K562 (cell line): Measurements from ENCODE around the gene HOXB7. TPM values are rescaled to one million over a fixed set of nuclear protein-coding genes. Genes with fewer than 3 reads are reported as not detected.

Experiments used
- ATAC-seq: fragments of 200-7000 bp; cut with Tn5 transposase; 3 replicates; pipeline ENCODE4 v1.9.1; 2020; ENCODE audit warnings: moderate library complexity
- BruUV-seq: library from RNA; stranded (reverse); fragments of 400-500 nt; replicated peaks from 2 replicates; lab custom pipeline; 2021; lab: Mats Ljungman, UMichigan
- CTCF ChIA-PET: fragments of 300-600 bp; formaldehyde crosslinking; extraction: SDS; loops from one replicate; lab custom pipeline; 2021; ENCODE audit warnings: low intra/inter-chr PET ratio; lab: Yijun Ruan, JAX
- POLR2A ChIA-PET: fragments of 300-600, 350-650 bp; sonication (Branson Sonifier 250); formaldehyde crosslinking; extraction: SDS; loops from one replicate; lab custom pipeline; 2021; ENCODE audit warnings: antibody characterized with exemption, inconsistent platforms; lab: Yijun Ruan, JAX
- DNase-seq, 4 experiments: peaks; one replicate each; pipeline versions ENCODE4 v3.0.0 to v3.0.0-alpha.2; 2011 to 2018; ENCODE audit warnings: low spot score in 3 of 4, mixed read lengths in 3 of 4; ENCODE audit errors: extremely low read depth in 1 of 4
- FAIRE-seq: peaks from 2 replicates; lab custom pipeline; 2011; peaks lifted over from hg19 to GRCh38; lab: Jason Lieb, UNC
- H2AFZ ChIP-seq: 2 replicates; pipeline ENCODE4 v1.6.0; 2011; ENCODE audit warnings: low read depth, low read length, control low read depth, inconsistent platforms
- H3K27ac ChIP-seq: fragments of 200-600 bp; 3 replicates; pipeline ENCODE4 v1.8.0; 2011; ENCODE audit warnings: low read depth, mild to moderate bottlenecking, control low read depth, inconsistent platforms, low read length, moderate library complexity, mixed read lengths; ENCODE audit errors: extremely low read depth
- H3K27me3 ChIP-seq, 2 experiments: fragments of 300-600 bp in 1 of 2; 2 replicates in 1 of 2; 3 replicates in 1 of 2; pipeline versions ENCODE4 v1.6.0 to v1.8.0; 2011; ENCODE audit warnings: inconsistent platforms in 2 of 2, low read length in 2 of 2, mild to moderate bottlenecking in 1 of 2, mixed read lengths in 1 of 2, moderate library complexity in 1 of 2; ENCODE audit not compliant: control insufficient read depth in 2 of 2, insufficient read depth in 2 of 2
- H3K36me3 ChIP-seq: fragments of 300-600 bp; 3 replicates; pipeline ENCODE4 v1.8.0; 2011; ENCODE audit warnings: mild to moderate bottlenecking, low read length, inconsistent platforms; ENCODE audit not compliant: control insufficient read depth, insufficient read depth
- H3K4me1 ChIP-seq, 2 experiments: fragments of 200-600 bp in 1 of 2; replicated peaks in 1 of 2; 2 replicates in 1 of 2; 3 replicates in 1 of 2; pipeline versions ENCODE4 v1.5.1 to v1.8.0; 2011; ENCODE audit warnings: inconsistent platforms in 2 of 2, low read length in 2 of 2, mild to moderate bottlenecking in 1 of 2, mixed read lengths in 1 of 2, moderate library complexity in 1 of 2; ENCODE audit not compliant: control insufficient read depth in 2 of 2, insufficient read depth in 2 of 2
- H3K4me2 ChIP-seq: 2 replicates; pipeline ENCODE4 v1.6.1; 2011; ENCODE audit warnings: low read length, control low read depth, inconsistent platforms, mixed read lengths; ENCODE audit not compliant: insufficient read depth
- H3K4me3 ChIP-seq: fragments of 200-600 bp; sonication (generic), shearing (Covaris generic); 2 replicates; pipeline ENCODE4 v1.5.1; 2016; ENCODE audit warnings: control low read depth, inconsistent platforms
- H3K79me2 ChIP-seq: fragments of 200-600 bp; 3 replicates; pipeline ENCODE4 v1.8.0; 2011; ENCODE audit warnings: low read length, inconsistent platforms; ENCODE audit not compliant: control insufficient read depth, insufficient read depth
- H3K9ac ChIP-seq, 2 experiments: 2 replicates each; pipeline versions ENCODE4 v1.6.0 to v1.6.1; 2011; ENCODE audit warnings: low read depth in 2 of 2, low read length in 2 of 2, control low read depth in 1 of 2, inconsistent platforms in 1 of 2, mild to moderate bottlenecking in 1 of 2, mixed read lengths in 1 of 2; ENCODE audit not compliant: insufficient read depth in 1 of 2
- H3K9me1 ChIP-seq: one replicate; pipeline ENCODE4 v1.6.0; 2011; ENCODE audit warnings: inconsistent platforms, mild to moderate bottlenecking, low read length, moderate library complexity; ENCODE audit not compliant: control insufficient read depth, insufficient read depth
- H3K9me3 ChIP-seq: replicated peaks from 2 replicates; pipeline ENCODE4 v1.5.1; 2011; ENCODE audit warnings: low read depth, low read length, inconsistent platforms; ENCODE audit not compliant: control insufficient read depth, insufficient read depth
- H4K20me1 ChIP-seq: replicated peaks from 2 replicates; pipeline ENCODE4 v1.6.1; 2011; ENCODE audit warnings: low read length, inconsistent platforms, mixed read lengths; ENCODE audit not compliant: control insufficient read depth, insufficient read depth
- CHD7 ChIP-seq: fragments of 200-600 bp; sonication (generic); IDR thresholded peaks from one replicate; pipeline ENCODE4 v1.6.1; 2012; ENCODE audit warnings: mild to moderate bottlenecking, low read depth, low read length, inconsistent platforms
- ERF ChIP-seq: fragments of 450-650 bp; formaldehyde crosslinking; IDR thresholded peaks from 2 replicates; pipeline ENCODE4 v1.4.0; 2020; ENCODE audit warnings: mild to moderate bottlenecking, mixed read lengths
- EZH2 ChIP-seq: IDR thresholded peaks from 2 replicates; pipeline ENCODE4 v1.6.1; 2012; ENCODE audit warnings: low read depth, mild to moderate bottlenecking, inconsistent platforms, low read length, borderline replicate concordance
- NFATC3 ChIP-seq: fragments of 450-650 bp; IDR thresholded peaks from 2 replicates; pipeline ENCODE4 v1.6.1; 2017; ENCODE audit warnings: mild to moderate bottlenecking
- ZFP30 ChIP-seq: fragments of 250-450 bp; sonication (Bioruptor Pico); IDR thresholded peaks from 2 replicates; pipeline ENCODE4 v1.8.0; 2022; ENCODE audit warnings: moderate library complexity, mild to moderate bottlenecking, inconsistent platforms, borderline replicate concordance
- ZNF140 ChIP-seq: fragments of 250-450 bp; sonication (Bioruptor Pico); IDR thresholded peaks from 2 replicates; pipeline ENCODE4 v1.8.0; 2021; ENCODE audit warnings: moderate library complexity, mild to moderate bottlenecking, inconsistent platforms
- ZNF280A ChIP-seq: fragments of 450-650 bp; IDR thresholded peaks from 2 replicates; pipeline ENCODE4 v1.6.1; 2018; ENCODE audit warnings: mild to moderate bottlenecking, low read depth; ENCODE audit not compliant: partially characterized antibody
- ZNF3 ChIP-seq: fragments of 250-450 bp; sonication (Bioruptor Pico); IDR thresholded peaks from 2 replicates; pipeline ENCODE4 v1.5.0; 2021; ENCODE audit warnings: mild to moderate bottlenecking, moderate library complexity
- ZNF444 ChIP-seq: fragments of 250-450 bp; sonication (Bioruptor Pico); IDR thresholded peaks from 2 replicates; pipeline ENCODE4 v1.4.0; 2020; ENCODE audit warnings: mild to moderate bottlenecking, moderate library complexity
- WGBS: fragments of 100-300 bp; shearing (Covaris generic); methylation state at CpG from one replicate; pipeline ENCODE4 v1.1.6; 2016; ENCODE audit warnings: low coverage, mixed read lengths; ENCODE audit not compliant: insufficient coverage; ENCODE audit errors: missing lambda C conversion rate; 5-methylcytosine and 5-hydroxymethylcytosine counted together
- in situ Hi-C: fragments of 300-500 bp; cut with MboI; formaldehyde crosslinking; loops from 4 replicates; pipeline ENCODE4 v1.15.0; 2018; ENCODE audit warnings: inconsistent platforms, mixed read lengths
- intact Hi-C: fragments of 100-400 bp; cut with micrococcal nuclease; formaldehyde crosslinking; loops from 2 replicates; pipeline ENCODE4 v1.14.2; 2022
- polyA plus RNA-seq, 8 experiments: library from polyadenylated mRNA; depleted of rRNA in 4 of 8; stranded (reverse) in 5 of 8; unstranded in 3 of 8; fragments of >200 nt; fragmentation: Nextera tagmentation in 2 of 8; fragmentation: Illumina TruSeq in 1 of 8; extraction: Ambion mirVana in 2 of 8; extraction: Trizol in 1 of 8; gene quantifications; 2 replicates each; pipeline versions ENCODE4 v1.2.1 to v1.2.3, GENCODE V29; 2011 to 2014; ENCODE audit warnings: inconsistent platforms in 1 of 8, missing spikeins in 1 of 8
- total RNA-seq, 7 experiments: library from RNA; depleted of rRNA in 6 of 7; stranded (reverse); fragments of >200 nt in 6 of 7; fragmentation: Illumina TruSeq in 2 of 7; extraction: Trizol in 2 of 7; gene quantifications; 2 replicates each; pipeline versions ENCODE4 v1.2.1 to v1.2.3, GENCODE V29; 2011 to 2021; ENCODE audit warnings: low replicate concordance in 1 of 7

Gene HOXB7
- total and polyA plus RNA-seq, 9 of the 15 experiments (the other 6 are each of a cell fraction or from before 2014, with no cell fraction given): 5.5 to 16.7 (median 8.3) TPM

GRCh38 chr17:48616717-48617470 is 6.1 kb upstream of the HOXB7 start:
- Histone ChIP-seq H3K79me2 (peaks cover 51% of the 10 kb centered on the region), H3K4me3 (no peak overlapping the region), H3K27ac (no peak overlapping the region), H3K36me3 (peaks cover 32% of the 10 kb centered on the region), H3K9ac (no peak overlapping the region), H2AFZ (no peak overlapping the region), H3K27me3 (no peaks in the 10 kb centered on the region), H3K4me1 (peaks cover 29 to 44% of the 10 kb centered on the region in 2 experiments; a peak in 4 of 5 replicates), H3K4me2 (no peak overlapping the region), H3K9me3 (no peaks in the 10 kb centered on the region), H3K9me1 (no peaks in the 10 kb centered on the region), H4K20me1 (peaks cover 22% of the 10 kb centered on the region)
- no TSS peak for BruUV-seq
- in situ Hi-C loops: no loop called here
- WGBS: 87% methylated on average over 14 of the region's 15 CpGs
- no peak for FAIRE-seq
- DNase-seq: no peak
- POLR2A ChIA-PET: interaction anchor here (1.1 to 1.7 kb wide), 2 partner anchors 12 to 354 kb away, joined by 3 to 7 read pairs; no protein-coding TSS in a partner anchor
- intact Hi-C loops: no loop called here
- CTCF ChIA-PET: interaction anchor here (0.6 to 1.5 kb wide), 3 partner anchors 17 to 422 kb away, joined by 3 to 8 read pairs (median 3); no protein-coding TSS in a partner anchor
- ATAC-seq: no peak
- no peak for TF ChIP-seq NFATC3
- no peak for TF ChIP-seq ZNF280A
- no peak for TF ChIP-seq EZH2
- no peak for TF ChIP-seq ZNF3 (CRISPR knock-in tag)
- no peak for TF ChIP-seq ZNF140 (CRISPR knock-in tag)
- TF ChIP-seq CHD7: no peak
- TF ChIP-seq ZNF444 (CRISPR knock-in tag): no peak
- TF ChIP-seq ERF (CRISPR knock-in tag): no peak
- TF ChIP-seq ZFP30 (CRISPR knock-in tag): no peak
